Bronchial epithelial cell (primary cell): ENCODE measurements around the gene GAL3ST1. TPM values are rescaled to one million over a fixed set of nuclear protein-coding genes. Genes with fewer than 3 reads are reported as not detected.
A peak's percentile ranks its signal among the peaks of the same experiment; 100 is the strongest.

Source experiments
- DNase-seq: peaks from one replicate; pipeline ENCODE4 v3.0.0-alpha.2; 2010; ENCODE audit warnings: low read depth
- FAIRE-seq: peaks from 2 replicates; lab custom pipeline; 2011; peaks lifted over from hg19 to GRCh38; lab: Jason Lieb, UNC
- H3K27me3 ChIP-seq: 2 replicates; pipeline ENCODE4 v1.5.1; 2011; ENCODE audit warnings: low read length; ENCODE audit not compliant: control insufficient read depth, insufficient read depth
- H3K36me3 ChIP-seq: 2 replicates; pipeline ENCODE4 v1.5.1; 2011; ENCODE audit warnings: low read length; ENCODE audit not compliant: control insufficient read depth, insufficient read depth
- H3K4me3 ChIP-seq: 2 replicates; pipeline ENCODE4 v1.5.1; 2011; ENCODE audit warnings: mild to moderate bottlenecking, low read depth, low read length, control low read depth
- total RNA-seq: library from RNA; depleted of rRNA; stranded (reverse); fragments of >200 nt; gene quantifications from 2 replicates; pipeline ENCODE4 v1.2.1, GENCODE V29; 2014
- TF ChIP-seq, protein P1 (sequence below): IDR thresholded peaks from 2 replicates; pipeline ENCODE4 v1.5.1; 2011; ENCODE audit warnings: mild to moderate bottlenecking, moderate library complexity, low read length, control low read depth, inconsistent platforms; ENCODE audit not compliant: insufficient read depth, severe bottlenecking

The GAL3ST1 gene
- total RNA-seq, 1 donor from 2014 or later: 0.26 TPM

DNA sequence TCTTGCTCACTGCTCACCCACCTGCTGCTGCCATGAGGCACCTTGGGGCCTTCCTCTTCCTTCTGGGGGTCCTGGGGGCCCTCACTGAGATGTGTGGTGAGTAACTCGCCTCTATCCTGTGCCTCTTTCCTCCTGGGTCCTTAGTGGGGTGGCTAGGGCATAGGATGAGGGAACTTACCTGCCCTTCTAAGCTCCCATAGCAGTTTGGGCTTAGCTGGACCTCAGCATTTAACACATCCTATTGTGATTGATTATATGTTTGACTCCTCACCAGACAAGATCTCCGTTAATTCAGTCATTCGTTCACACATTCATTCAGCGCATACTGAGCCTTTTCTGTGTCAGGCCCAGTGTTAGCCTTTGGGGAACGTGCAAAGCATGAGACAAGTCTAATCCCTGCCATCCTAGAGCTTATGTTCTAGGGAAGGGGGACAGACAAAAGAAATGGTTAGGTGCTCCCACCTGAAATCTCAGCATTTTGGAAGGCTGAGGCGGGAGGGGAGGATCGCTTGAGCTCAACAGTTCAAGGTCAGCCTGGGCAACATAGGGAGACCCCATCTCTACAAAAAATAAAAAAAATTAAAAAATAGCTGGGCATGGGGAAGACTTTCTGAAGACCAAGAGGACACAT, 33.0 kb upstream of the GAL3ST1 start:
- Histone ChIP-seq H3K4me3 (peak overlapping the region; percentile 39), H3K36me3 (no peaks in the 10 kb centered on the region), H3K27me3 (no peaks in the 10 kb centered on the region)
- TF ChIP-seq, protein P1, sequence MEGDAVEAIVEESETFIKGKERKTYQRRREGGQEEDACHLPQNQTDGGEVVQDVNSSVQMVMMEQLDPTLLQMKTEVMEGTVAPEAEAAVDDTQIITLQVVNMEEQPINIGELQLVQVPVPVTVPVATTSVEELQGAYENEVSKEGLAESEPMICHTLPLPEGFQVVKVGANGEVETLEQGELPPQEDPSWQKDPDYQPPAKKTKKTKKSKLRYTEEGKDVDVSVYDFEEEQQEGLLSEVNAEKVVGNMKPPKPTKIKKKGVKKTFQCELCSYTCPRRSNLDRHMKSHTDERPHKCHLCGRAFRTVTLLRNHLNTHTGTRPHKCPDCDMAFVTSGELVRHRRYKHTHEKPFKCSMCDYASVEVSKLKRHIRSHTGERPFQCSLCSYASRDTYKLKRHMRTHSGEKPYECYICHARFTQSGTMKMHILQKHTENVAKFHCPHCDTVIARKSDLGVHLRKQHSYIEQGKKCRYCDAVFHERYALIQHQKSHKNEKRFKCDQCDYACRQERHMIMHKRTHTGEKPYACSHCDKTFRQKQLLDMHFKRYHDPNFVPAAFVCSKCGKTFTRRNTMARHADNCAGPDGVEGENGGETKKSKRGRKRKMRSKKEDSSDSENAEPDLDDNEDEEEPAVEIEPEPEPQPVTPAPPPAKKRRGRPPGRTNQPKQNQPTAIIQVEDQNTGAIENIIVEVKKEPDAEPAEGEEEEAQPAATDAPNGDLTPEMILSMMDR: no peak
- FAIRE-seq (no peak), DNase-seq (no peak)

DNA sequence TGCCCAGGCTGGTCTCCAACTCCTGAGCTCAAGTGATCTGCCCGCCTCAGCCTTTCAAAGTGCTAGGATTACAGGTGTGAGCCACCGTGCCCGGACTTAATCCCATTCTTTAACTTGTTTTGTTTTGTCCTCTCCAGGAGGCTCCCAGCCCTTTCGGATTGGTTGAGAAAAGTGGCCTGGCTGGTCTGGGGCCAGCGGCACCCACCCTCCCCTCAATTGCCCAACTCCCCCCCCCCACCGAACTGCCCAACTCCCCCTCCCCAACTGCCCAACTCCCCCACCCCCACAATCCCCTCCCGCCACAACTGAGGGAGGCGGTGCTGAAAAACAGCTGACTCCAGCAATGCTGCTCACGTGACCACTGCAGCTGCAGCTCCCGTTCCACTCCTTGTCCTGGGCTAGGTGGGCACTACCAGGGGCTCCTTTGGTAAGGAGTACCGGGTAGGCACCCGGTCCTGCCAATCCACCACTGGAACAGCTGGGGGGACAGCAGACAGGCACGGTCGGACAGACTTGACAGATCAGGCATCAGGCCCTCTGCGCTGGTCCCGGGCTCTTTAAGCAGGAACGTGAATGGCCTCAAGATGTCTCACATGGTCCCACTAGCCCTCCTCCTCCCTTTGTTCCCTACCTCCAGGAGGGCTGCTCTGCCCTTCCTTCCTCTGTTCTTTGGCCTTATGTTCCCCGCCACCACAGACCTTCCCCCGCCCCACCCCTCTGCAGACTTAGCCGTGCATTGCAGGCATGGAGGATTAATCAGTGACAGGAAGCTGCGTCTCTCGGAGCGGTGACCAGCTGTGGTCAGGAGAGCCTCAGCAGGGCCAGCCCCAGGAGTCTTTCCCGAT, 32.2 kb upstream of the GAL3ST1 start, which contains the start of gene TCN2:
TCN2 (plus strand) TSS at position 720 of the 845 bp plus-strand sequence. CDS start 158 bp downstream, outside the sequence.
- no peaks in the 10 kb centered on the region for H3K36me3 ChIP-seq
- TF ChIP-seq, protein P1: no peak
- H3K27me3 ChIP-seq: no peaks in the 10 kb centered on the region
- peak within 1 kb of the TSS; percentile 39 for H3K4me3 ChIP-seq
- DNase-seq (peak; percentile 60), FAIRE-seq (no peak)

DNA sequence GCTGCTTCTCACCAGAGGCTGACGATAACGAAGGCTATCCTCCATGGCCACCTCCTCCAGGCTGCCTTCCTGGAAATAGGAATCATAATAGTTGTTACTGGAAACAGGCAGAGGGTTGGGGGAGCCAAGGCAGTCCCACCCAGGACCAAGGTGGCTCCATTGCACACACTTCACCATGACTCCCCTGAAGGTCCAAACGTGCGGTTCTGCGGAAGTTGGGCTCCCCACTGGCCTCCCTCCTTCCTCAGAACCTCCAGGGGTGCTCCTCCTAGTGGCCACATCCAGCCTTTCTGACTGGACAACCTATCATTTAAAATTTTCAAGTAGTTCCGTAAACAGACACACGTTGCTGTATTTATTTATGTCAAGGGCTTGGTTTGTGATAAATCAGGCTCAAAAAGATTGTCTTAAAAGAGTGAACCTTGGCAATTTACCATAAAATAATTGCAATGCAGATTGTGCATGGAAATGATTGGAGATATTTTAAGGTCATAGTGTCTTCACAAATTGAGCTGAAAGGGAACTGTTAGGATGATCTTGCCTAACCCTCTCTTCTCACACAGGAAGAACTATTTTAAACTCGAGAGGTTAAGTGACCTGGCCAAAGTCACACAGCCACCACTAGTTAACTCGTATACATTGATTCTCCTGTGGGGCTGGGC, 31.1 kb upstream of the GAL3ST1 start:
- DNase-seq (peak; percentile 36), FAIRE-seq (no peak)
- H3K4me3 ChIP-seq: no peak overlapping the region
- no peaks in the 10 kb centered on the region for H3K36me3 ChIP-seq
- H3K27me3 ChIP-seq: no peaks in the 10 kb centered on the region
- TF ChIP-seq, protein P1: peak; percentile 67

DNA sequence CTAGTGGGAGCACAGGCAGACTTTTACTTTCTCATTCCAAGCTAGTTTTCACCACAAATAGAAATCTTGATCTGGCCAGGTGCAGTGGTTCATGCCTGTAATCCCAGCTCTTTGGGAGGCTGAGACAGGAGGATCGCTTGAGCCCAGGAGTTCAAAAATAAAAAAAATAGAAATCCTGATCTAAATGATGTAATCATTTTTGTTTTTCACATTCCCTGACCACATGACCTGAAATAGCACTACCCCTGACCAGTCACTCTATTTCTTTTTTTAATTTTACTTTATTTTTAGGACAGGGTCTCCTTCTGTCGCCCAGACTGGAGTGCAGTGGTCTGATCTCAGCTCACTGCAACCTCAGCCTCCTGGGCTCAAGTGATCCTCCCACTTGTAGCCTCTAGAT, 30.3 kb upstream of the GAL3ST1 start:
- H3K4me3 ChIP-seq: no peak overlapping the region
- no peak for FAIRE-seq
- no peaks in the 10 kb centered on the region for H3K36me3 ChIP-seq
- no peaks in the 10 kb centered on the region for H3K27me3 ChIP-seq
- no peak for DNase-seq
- TF ChIP-seq, protein P1: no peak

DNA sequence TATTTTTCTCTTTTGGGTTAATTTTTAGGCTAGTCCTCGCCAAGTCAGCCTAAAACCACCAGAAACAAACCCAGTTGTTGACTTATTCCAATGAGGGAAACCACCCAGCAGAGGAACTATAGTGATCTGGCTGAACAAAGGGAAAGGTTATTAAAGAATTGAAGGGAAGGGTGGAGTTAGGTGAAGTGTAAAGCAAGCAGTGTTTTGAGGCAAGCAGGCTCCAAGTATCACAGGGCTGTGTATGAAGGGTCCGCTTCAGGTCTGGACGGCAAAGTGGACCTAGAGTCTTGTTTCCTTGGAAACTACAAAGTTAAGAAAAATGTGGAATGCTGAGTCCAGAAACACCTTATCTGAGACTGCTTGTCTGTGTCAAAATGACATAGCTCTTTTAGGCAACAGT, 29.3 kb upstream of the GAL3ST1 start:
- no peak overlapping the region for H3K4me3 ChIP-seq
- no peaks in the 10 kb centered on the region for H3K27me3 ChIP-seq
- no peaks in the 10 kb centered on the region for H3K36me3 ChIP-seq
- TF ChIP-seq, protein P1: no peak
- DNase-seq (no peak), FAIRE-seq (no peak)
